GM12878 (cell line): ENCODE results near the gene CHERP. TPM values are rescaled to one million over a fixed set of nuclear protein-coding genes. Genes with fewer than 3 reads are reported as not detected.
A peak's percentile ranks its signal among the peaks of the same experiment; 100 is the strongest.

Source experiments
- BHLHE40 ChIP-seq, 2 experiments: fragments of 450-650 bp in 1 of 2; IDR thresholded peaks; 2 replicates each; pipeline ENCODE4 v1.6.1; 2011 to 2017; ENCODE audit warnings: low read depth in 2 of 2, borderline replicate concordance in 1 of 2, improper control_type of control experiment in 1 of 2, low read length in 1 of 2, mild to moderate bottlenecking in 1 of 2
- DPF2 ChIP-seq: fragments of 450-650 bp; IDR thresholded peaks from 2 replicates; pipeline ENCODE4 v1.6.1; 2017; ENCODE audit warnings: mild to moderate bottlenecking
- ETV6 ChIP-seq, 2 experiments: fragments of 450-650 bp in 1 of 2; IDR thresholded peaks in 1 of 2; conservative IDR thresholded peaks in 1 of 2; 2 replicates each; pipeline ENCODE4 v1.6.1; 2014; ENCODE audit warnings: antibody characterized with exemption in 1 of 2, borderline replicate concordance in 1 of 2, low read depth in 1 of 2, mild to moderate bottlenecking in 1 of 2, moderate library complexity in 1 of 2
- MEF2A ChIP-seq: IDR thresholded peaks from 2 replicates; pipeline ENCODE4 v1.6.1; 2011; ENCODE audit warnings: low read depth, mild to moderate bottlenecking, low read length, moderate library complexity; ENCODE audit not compliant: insufficient read depth
- NR2C1 ChIP-seq: fragments of 450-650 bp; IDR thresholded peaks from 2 replicates; pipeline ENCODE4 v1.6.1; 2017; ENCODE audit warnings: antibody characterized with exemption, mild to moderate bottlenecking, moderate library complexity
- NRF1 ChIP-seq: conservative IDR thresholded peaks from 2 replicates; pipeline ENCODE4 v1.6.1; 2011; ENCODE audit warnings: mild to moderate bottlenecking, low read depth, low read length, improper control_type of control experiment
- PML ChIP-seq: IDR thresholded peaks from 2 replicates; pipeline ENCODE4 v1.6.1; 2012; ENCODE audit warnings: low read length, inconsistent platforms
- POLR2AphosphoS5 ChIP-seq: IDR thresholded peaks from 2 replicates; pipeline ENCODE4 v1.6.1; 2011; ENCODE audit warnings: mild to moderate bottlenecking, low read length, inconsistent platforms
- RBBP5 ChIP-seq: fragments of 200-600 bp; sonication (generic); conservative IDR thresholded peaks from 2 replicates; pipeline ENCODE4 v1.6.1; 2016
- SIN3A ChIP-seq: IDR thresholded peaks from 2 replicates; pipeline ENCODE4 v1.6.1; 2012; ENCODE audit warnings: low read depth, low read length, improper control_type of control experiment
- SREBF1 ChIP-seq: IDR thresholded peaks from 2 replicates; pipeline ENCODE4 v1.6.1; 2012; ENCODE audit warnings: mild to moderate bottlenecking, low read length
- TCF3 ChIP-seq: IDR thresholded peaks from 2 replicates; pipeline ENCODE4 v1.6.1; 2012; ENCODE audit warnings: low read depth, mild to moderate bottlenecking, low read length, borderline replicate concordance; ENCODE audit not compliant: insufficient read depth
- polyA plus RNA-seq, 11 experiments: library from polyadenylated mRNA; depleted of rRNA in 4 of 11; unstranded in 6 of 11; stranded (reverse) in 5 of 11; fragments of >200 nt; fragmentation: Nextera tagmentation in 4 of 11; fragmentation: Illumina TruSeq in 1 of 11; extraction: Ambion mirVana in 4 of 11; extraction: Trizol in 1 of 11; gene quantifications; 1 replicate in 1 of 11; 2 replicates in 10 of 11; pipeline versions ENCODE4 v1.2.1 to v1.2.3, GENCODE V29; 2011 to 2016; ENCODE audit warnings: inconsistent platforms in 2 of 11, missing spikeins in 2 of 11, low read depth in 1 of 11
- total RNA-seq, 4 experiments: library from RNA; depleted of rRNA in 3 of 4; stranded (reverse); fragments of >200 nt in 3 of 4; fragmentation: Illumina TruSeq in 1 of 4; extraction: Trizol in 1 of 4; gene quantifications; 2 replicates each; pipeline versions ENCODE4 v1.2.1 to v1.2.3, GENCODE V29; 2013 to 2021
- TF ChIP-seq, protein P1 (sequence below): fragments of 450-650 bp; IDR thresholded peaks from 2 replicates; pipeline ENCODE4 v1.6.1; 2017; ENCODE audit warnings: mild to moderate bottlenecking

The CHERP gene
- total and polyA plus RNA-seq, 10 of the 15 experiments (the other 5 are each of a cell fraction or from before 2014, with no cell fraction given) = 0.66 to 65.3 (median 12.2) TPM

DNA sequence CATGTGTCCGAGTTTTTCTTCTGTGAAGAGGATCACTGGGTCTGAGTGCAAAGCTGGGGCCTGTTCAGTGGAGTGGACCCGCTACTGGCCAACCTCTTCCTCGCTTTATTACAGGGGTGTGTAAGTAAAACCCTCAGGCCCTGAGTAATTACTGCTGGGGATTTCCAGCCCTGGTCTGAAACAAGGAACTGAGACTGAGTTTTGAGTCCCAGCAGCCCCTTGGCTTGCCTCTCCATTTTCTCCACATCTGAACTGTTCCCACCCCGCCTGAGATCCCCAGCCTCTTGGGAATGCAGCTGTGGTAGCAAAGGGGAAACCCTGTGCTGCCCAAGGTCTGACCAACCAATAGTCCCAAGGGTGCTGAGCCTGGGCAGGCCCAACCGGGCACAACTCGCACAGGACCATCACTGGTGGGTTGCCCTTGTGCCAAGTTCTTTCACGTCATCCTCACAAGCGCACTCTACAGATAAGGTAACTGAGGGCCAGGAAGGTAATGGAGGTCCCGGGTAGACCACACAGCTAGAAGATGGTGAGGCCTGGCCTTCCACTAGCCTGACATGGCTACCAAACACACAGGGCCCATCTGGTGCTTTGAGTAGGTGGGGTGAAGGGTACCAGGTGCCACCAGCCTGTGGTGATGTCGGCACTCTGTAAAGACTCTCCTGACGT lies 43.7 kb upstream of the CHERP start (continued):
- TF ChIP-seq NRF1 (no peak), POLR2AphosphoS5 (peak; percentile 91), DPF2 (peak; percentile 83), MEF2A (peak; percentile 65; the same call in 1 of the 2 replicates), TCF3 (0 out of 2 replicates have a peak, but pooled peaks have one; percentile 19), ETV6 (conservative IDR thresholded peaks at IDR 0.05 in 1 of 2, IDR thresholded peaks at IDR 0.05 in 1 of 2; ENCODE audit: borderline replicate concordance in 1 of 2, low read depth in 1 of 2) (peak in 1 of 2 experiments; percentile 38; a peak in 1 of 4 replicates), PML (no peak), SREBF1 (no peak), BHLHE40 (IDR thresholded peaks at IDR 0.05; ENCODE audit: borderline replicate concordance in 1 of 2, low read depth in 2 of 2, low read length in 1 of 2) (peak; percentile 78 to 89), NR2C1 (no peak), SIN3A (no peak), RBBP5 (no peak)
- TF ChIP-seq, protein P1, sequence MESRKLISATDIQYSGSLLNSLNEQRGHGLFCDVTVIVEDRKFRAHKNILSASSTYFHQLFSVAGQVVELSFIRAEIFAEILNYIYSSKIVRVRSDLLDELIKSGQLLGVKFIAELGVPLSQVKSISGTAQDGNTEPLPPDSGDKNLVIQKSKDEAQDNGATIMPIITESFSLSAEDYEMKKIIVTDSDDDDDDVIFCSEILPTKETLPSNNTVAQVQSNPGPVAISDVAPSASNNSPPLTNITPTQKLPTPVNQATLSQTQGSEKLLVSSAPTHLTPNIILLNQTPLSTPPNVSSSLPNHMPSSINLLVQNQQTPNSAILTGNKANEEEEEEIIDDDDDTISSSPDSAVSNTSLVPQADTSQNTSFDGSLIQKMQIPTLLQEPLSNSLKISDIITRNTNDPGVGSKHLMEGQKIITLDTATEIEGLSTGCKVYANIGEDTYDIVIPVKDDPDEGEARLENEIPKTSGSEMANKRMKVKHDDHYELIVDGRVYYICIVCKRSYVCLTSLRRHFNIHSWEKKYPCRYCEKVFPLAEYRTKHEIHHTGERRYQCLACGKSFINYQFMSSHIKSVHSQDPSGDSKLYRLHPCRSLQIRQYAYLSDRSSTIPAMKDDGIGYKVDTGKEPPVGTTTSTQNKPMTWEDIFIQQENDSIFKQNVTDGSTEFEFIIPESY = no peak
- TF ChIP-seq, all 136 proteins: peak for 55
